Measurements from ENCODE around the gene FUS. TPM values are rescaled to one million over a fixed set of nuclear protein-coding genes. Genes with fewer than 3 reads are reported as not detected.

The FUS gene
- total RNA-seq, 6 donors from 2014 or later: 65.7 to 258 (median 145) TPM

DNA sequence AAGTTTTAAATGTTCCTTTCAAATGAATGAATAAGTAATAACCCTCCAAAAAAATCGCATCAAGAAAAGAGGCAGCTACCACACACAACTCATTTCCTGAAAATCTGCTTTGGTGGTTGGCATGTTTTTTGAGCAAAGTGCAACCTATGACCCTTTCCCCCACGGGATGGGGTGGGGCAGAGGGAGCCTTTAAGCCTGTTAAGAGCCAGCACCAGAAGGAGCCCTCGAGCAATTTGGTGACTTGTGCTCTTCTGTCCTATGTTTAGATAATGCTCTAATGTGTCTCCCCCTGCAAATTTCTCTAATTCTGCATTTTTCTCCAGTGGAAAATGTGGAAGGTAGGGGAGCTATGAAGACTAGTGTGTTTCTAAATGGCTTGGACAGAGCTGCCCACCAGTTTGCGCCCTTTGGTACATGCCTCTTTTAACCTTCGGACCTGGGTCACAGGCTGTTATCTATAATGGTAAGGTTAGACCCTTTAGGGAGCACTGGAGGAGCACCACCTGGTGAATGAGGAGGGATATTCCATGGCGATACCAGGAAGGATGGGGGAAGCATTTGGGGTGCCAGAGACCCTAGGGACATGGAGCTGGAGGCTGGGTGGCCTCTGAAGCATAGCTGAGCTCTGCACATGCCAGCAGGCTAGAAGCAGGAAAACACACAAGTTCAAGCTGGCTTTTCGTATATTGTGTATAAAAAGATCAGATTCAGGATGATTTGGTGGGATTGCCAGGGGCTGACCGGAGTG, 21.1 kb downstream of the FUS start:
- WGBS, 2 donors: 57 to 65% methylated on average over 8 of the region's 8 CpGs
- TF ChIP-seq POLR2A (IDR thresholded peaks at IDR 0.05) (no peak), POLR2AphosphoS5 (IDR thresholded peaks at IDR 0.05) (no peak), EP300 (IDR thresholded peaks at IDR 0.05) (no peak)
- TF ChIP-seq, protein P1, sequence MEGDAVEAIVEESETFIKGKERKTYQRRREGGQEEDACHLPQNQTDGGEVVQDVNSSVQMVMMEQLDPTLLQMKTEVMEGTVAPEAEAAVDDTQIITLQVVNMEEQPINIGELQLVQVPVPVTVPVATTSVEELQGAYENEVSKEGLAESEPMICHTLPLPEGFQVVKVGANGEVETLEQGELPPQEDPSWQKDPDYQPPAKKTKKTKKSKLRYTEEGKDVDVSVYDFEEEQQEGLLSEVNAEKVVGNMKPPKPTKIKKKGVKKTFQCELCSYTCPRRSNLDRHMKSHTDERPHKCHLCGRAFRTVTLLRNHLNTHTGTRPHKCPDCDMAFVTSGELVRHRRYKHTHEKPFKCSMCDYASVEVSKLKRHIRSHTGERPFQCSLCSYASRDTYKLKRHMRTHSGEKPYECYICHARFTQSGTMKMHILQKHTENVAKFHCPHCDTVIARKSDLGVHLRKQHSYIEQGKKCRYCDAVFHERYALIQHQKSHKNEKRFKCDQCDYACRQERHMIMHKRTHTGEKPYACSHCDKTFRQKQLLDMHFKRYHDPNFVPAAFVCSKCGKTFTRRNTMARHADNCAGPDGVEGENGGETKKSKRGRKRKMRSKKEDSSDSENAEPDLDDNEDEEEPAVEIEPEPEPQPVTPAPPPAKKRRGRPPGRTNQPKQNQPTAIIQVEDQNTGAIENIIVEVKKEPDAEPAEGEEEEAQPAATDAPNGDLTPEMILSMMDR (IDR thresholded peaks at IDR 0.05): no peak
- peak in 1 of 2 donors; percentile 37 for DNase-seq

DNA sequence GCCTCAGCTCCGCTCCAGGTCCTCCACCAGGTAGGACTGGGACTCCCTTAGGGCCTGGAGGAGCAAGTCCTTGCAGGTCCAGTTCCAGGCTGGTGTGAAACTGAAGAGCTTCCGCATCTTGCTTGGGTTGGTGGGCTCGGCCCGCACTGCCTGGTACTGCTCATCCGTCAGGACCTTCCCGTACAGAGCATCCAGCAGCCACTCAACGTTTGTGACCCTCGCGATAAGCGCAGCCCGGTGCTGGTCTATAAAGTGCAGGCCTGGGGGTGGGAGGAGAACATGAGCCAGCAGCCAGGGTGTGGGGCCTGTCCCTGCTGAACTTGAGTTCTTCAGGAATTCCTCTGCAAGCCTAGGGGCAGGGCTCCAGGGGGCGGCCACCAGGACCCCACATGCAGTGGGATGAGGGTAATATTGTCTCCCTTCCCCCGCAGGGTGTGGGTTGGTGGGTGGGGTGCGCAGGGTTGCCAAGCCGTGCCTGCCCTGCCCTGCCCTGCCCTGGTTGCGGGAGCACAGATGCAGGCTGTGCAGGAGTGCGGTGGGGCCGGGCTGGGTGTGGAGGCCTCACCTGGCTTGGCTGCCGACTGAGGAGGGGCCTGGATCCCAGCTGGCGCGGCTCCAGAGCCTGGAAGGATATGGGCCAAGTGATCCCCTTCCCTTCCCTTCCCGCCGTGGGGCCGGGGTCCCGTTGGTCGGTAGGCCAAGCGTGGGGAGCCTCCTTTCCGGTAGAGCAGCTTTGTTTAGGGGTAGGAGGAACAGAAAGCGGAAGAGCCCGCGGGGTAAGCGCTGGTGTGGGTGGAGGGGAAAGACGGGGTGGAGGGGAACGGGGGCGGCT, 21.9 kb downstream of the FUS start:
- H3K36me3 ChIP-seq: peaks cover 0 to 13% (median 0%) of the 10 kb centered on the region in 4 donors
- TF ChIP-seq EP300 (IDR thresholded peaks at IDR 0.05): no peak
- TF ChIP-seq POLR2AphosphoS5 (IDR thresholded peaks at IDR 0.05): no peak
- TF ChIP-seq, protein P1 (IDR thresholded peaks at IDR 0.05): no peak
- no peak for TF ChIP-seq POLR2A (IDR thresholded peaks at IDR 0.05)
- H3K27me3 ChIP-seq: no peaks in the 10 kb centered on the region
- DNase-seq (peak; percentile 42 to 88), ATAC-seq (ENCODE audit: low FRiP score in 2 of 2) (peak; percentile 80 to 81)
- WGBS, 2 donors: 23% methylated on average over 8 to 29 of the region's 35 CpGs
- peak overlapping the region; percentile 66 to 97 (median 88) for H3K4me3 ChIP-seq
- H3K27ac ChIP-seq: peak overlapping the region; percentile 73 to 90 (median 88)
- H3K9me3 ChIP-seq: no peaks in the 10 kb centered on the region
- H3K4me1 ChIP-seq: peaks cover 10 to 32% (median 18%) of the 10 kb centered on the region in 4 donors

More for the DNA sequence above, 21.1 kb downstream of the FUS start:
- ATAC-seq (ENCODE audit: low FRiP score in 2 of 2): peak in 1 of 2 donors; percentile 20
- H3K4me3 ChIP-seq: peak overlapping the region in 3 of 4 donors; percentile 66 to 96 (median 80)
- no peaks in the 10 kb centered on the region for H3K27me3 ChIP-seq
- no peaks in the 10 kb centered on the region for H3K9me3 ChIP-seq
- peak overlapping the region; percentile 73 to 90 (median 88) for H3K27ac ChIP-seq
- peaks cover 10 to 32% (median 18%) of the 10 kb centered on the region in 4 donors for H3K4me1 ChIP-seq
- peaks cover 0 to 21% (median 3%) of the 10 kb centered on the region in 4 donors for H3K36me3 ChIP-seq

DNA sequence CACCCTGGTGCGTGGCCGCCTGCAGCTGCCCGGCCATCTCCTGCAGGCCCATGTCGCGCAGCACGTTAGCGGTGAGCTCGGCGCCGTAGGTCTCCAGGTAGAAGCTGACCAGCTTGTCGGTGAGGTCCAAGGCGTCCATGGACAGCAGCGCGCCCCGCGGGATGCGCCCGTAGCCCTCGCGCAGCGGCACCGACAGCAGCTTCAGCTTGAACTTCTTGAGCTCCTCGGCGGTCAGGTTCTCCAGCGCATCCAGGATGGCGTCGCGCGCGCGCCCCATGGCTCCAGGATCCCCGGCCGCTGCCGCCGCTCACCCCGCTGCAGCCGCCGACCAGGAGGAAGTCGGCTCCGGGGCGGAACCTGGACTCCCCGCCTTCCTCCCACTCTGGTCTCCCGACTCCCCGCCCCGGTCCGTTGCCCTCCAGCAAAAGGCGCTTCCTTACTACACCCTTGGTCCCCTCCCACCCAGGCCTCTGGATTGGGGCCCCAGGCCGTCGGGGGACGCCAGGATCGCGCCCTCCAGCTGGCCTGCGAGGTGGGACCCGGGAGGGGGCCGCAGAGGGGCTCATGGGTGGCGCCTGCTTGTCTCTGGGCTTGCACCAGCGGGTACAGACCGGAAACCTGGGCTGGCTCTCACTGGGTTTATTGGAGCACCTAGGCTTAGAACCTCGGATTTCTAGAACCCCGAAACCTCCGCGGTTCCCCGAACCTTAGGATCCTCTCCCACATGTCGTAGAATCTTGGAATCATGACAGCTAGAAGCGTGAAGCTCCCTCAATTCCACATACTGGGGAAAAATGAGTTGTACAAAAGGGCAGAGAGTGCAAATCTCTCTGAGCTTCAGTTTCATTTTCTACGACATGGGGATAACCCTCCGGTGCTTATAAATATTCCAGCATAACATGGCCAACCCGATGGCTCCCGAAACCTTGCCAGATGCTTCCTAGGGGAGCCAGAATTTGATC, 22.8 kb downstream of the FUS start, which contains the start of gene PYCARD:
Gene PYCARD (minus strand): TSS at position 347 of the 962 bp plus-strand sequence. CDS start 70 bp downstream, at position 277.
- DNase-seq: peak; percentile 81 to 93
- 6 to 12% methylated on average over 20 to 44 of the region's 69 CpGs for WGBS, 2 donors
- H3K27ac ChIP-seq: peak within 1 kb of the TSS; percentile 73 to 90 (median 88)

DNA sequence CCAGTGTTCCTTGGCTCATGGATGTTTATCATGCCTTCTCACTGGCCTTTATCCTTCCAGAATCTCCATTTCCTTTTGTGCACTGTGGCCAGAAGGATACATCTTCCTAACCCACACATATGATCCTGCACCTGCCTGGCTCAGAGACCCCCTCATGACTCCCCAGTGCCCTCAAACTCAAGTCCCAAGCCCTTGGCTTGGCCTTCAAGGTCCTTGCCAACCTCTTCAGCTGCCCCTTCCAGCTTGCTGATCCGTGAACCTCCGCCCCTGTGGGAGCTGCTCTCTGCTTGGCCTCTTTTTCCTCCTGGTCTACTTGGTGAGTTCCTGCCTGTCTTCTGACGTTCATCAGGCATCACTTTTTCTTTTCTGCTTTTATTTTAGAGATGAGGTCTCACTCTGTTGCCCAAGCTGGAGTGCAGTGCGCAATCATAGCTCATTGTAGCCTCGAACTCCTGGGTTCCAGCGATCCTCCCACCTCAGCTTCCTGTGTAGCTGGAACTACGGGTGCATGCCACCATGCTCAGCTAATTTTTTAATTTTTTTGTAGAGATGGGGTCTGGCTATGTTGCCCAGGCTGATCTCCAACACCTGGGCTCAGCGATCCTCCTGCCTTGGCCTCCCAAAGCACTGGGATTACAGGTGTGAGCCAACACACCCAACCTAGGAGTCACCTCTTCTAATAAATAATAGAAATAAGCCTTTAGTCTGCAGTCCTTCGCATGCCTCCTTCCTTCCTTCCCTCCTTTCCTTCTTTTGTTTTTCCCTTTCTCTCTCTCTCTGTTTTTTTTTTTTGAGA, 25.1 kb downstream of the FUS start:
- no peak overlapping the region for H3K4me3 ChIP-seq
- ATAC-seq (ENCODE audit: low FRiP score in 2 of 2) (no peak), DNase-seq (no peak)
- no peaks in the 10 kb centered on the region for H3K27me3 ChIP-seq
- H3K4me1 ChIP-seq: peaks cover 10 to 30% (median 18%) of the 10 kb centered on the region in 4 donors
- WGBS, 2 donors: 79 to 88% methylated on average over 9 of the region's 9 CpGs
- no peaks in the 10 kb centered on the region for H3K36me3 ChIP-seq
- no peaks in the 10 kb centered on the region for H3K9me3 ChIP-seq
- TF ChIP-seq, protein P1 (IDR thresholded peaks at IDR 0.05): no peak
- no peak for TF ChIP-seq POLR2AphosphoS5 (IDR thresholded peaks at IDR 0.05)
- TF ChIP-seq POLR2A (IDR thresholded peaks at IDR 0.05): no peak
- TF ChIP-seq EP300 (IDR thresholded peaks at IDR 0.05): no peak
- no peak overlapping the region for H3K27ac ChIP-seq

More for the DNA sequence above, 22.8 kb downstream of the FUS start, which contains the start of gene PYCARD:
- TF ChIP-seq EP300 (IDR thresholded peaks at IDR 0.05): no peak
- TF ChIP-seq POLR2AphosphoS5 (IDR thresholded peaks at IDR 0.05): peak in 1 of 2 donors; percentile 24
- peak in 1 of 4 donors; percentile 63 for TF ChIP-seq POLR2A (IDR thresholded peaks at IDR 0.05)
- no peaks in the 10 kb centered on the region for H3K27me3 ChIP-seq
- H3K36me3 ChIP-seq: peaks cover 0 to 7% (median 0%) of the 10 kb centered on the region in 4 donors
- ATAC-seq (ENCODE audit: low FRiP score in 2 of 2): peak; percentile 79 to 88
- H3K9me3 ChIP-seq: no peaks in the 10 kb centered on the region
- peaks cover 10 to 32% (median 18%) of the 10 kb centered on the region in 4 donors for H3K4me1 ChIP-seq
- H3K4me3 ChIP-seq: peak within 1 kb of the TSS; percentile 66 to 97 (median 88)

Data from upper lobe of left lung (tissue), 6 donors.